Middle frontal gyrus (tissue), 1 donor: ENCODE results near the gene IRGC.

Experiments
- DNase-seq: peaks from one replicate; pipeline ENCODE4 v3.0.0-alpha.2; 2015; ENCODE audit warnings: low spot score; ENCODE audit errors: extremely low spot score

IRGC gene

DNA sequence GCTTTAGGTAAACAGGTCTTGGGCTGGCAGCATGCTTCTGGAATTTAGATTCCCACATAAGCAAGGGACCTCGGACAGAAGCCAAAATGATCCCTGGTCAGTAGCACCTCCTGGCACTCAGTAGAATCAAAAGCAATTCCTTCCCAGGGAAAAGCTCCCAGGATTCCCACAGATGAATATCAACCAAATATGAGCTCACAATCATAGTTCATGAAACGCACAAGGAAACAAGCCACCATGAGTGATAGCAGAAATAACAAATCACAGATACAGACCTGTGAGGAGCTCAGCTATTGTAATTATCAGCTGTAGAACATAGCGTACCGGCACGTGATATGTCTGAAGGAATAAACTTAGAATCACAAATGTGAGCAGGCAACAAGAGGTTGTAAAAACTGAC is 24.1 kb upstream of the IRGC start:
- no peak for DNase-seq

DNA sequence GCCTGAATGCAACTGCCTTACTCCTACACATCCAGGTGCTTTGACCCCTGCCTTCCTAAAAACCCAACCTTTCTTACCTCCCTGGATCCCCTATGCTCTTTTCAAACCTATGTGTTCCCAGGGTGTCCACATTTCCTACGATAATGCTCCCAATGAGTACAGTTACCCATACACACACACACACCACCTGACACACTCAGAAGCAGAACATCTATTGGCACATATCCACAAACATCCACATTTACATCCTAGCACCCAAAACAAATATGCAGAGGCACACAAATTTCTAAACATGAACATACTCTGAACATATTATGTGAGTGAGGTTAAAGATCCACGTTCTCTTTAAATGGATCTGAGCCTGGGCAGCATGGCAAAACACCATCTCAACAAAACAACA is 23.5 kb upstream of the IRGC start:
- no peak for DNase-seq

DNA sequence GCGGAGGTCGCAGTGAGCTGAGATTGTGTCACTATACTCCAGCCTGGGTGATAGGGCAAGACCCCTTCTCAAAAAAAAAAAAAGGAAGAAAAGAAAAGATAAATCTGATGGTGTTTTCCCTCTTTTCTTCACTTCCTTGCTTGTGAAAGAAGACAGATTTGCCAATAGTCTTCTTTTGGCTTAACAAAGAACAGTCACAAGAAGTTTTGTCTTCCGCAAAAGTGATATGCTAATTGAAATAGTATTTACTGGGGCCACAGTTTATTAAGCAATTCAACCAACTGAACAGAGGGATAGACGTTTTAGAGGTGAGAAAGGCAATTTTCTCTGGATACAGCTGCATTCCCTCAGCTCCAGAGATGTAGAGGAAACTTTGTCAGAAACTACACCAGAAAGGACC is 23.0 kb upstream of the IRGC start:
- DNase-seq, result no peak

- DNase-seq, result no peak
These were observed 21.3 kb upstream of the IRGC start for GRCh38 chr19:43694553-43694952.

GRCh38 chr19:43695985-43696704 is 19.7 kb upstream of the IRGC start:
- DNase-seq, result no peak

GRCh38 chr19:43697295-43697694 is 18.6 kb upstream of the IRGC start:
- no peak for DNase-seq

- DNase-seq, result no peak
These were observed 16.1 kb upstream of the IRGC start for GRCh38 chr19:43699506-43700394.

GRCh38 chr19:43700395-43701000 is 15.4 kb upstream of the IRGC start:
- no peak for DNase-seq

- no peak for DNase-seq
These were observed 11.7 kb upstream of the IRGC start for GRCh38 chr19:43704002-43704705.

DNA sequence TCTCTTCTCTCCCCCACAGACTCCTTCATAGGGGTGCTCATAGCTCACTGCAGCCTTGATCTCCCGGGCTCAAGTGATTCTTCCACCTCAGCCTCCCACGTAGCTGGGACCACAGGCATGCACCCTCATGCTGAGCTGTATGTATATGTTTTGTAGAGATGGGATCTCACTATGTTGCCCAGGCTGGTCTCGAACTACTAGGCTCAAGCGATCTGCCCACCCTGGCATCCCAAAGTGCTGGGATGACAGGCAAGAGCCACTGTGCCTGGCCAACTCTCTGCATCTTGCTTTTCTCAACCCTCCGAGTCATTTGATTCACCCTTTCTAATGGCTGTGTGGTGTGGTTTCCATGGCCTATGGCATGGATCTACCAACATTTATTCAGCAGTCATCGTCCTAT is 10.1 kb upstream of the IRGC start:
- no peak for DNase-seq

DNA sequence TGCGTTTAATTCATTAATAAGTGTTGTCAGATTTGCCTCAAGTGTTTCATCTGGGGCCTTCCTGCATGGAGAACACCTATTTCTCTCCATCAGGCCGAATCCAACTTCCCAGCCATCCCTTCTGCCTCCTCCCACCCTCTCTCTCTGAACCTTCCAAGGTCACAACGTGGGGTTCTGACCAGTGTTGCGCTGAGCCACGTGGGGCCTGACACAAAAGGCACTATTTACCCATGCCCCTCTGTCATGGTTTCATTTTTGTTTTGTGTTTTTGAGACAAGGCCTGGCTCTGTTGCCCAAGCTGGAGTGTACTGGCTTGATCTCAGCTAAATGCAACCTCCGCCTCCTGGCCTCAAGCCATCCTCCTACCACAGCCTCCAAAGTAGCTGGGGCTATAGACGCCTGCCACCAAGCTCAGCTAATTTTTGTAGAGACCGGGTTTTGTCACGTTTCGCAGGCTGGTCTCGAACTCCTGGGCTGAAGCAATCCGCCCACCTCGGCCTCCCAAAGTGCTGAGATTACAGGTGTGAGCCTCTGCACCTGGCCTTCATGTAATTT is 8.6 kb upstream of the IRGC start:
- DNase-seq, result no peak

GRCh38 chr19:43708716-43709115 is 7.2 kb upstream of the IRGC start:
- no peak for DNase-seq

- no peak for DNase-seq
These were observed 4.0 kb upstream of the IRGC start for GRCh38 chr19:43711751-43712355.

DNA sequence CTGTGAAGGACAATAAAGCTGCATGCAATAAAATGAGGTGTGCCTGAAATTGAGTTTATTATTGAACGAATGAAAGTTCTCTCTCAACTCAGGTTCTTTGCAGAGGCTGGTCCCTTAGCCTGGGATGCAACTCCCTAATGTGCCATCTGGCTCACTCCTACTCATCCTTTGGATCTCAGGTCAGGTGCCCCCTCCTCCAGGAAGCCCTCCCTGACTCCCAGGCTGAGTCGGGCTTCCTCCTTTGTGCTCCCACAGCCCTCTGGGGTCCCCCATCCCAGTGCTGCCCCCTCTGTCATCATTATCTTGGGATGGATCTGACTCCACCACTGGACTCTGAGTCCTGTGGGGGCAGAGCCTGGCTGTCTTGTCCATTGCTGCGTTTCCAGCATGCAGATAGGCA is 2.7 kb upstream of the IRGC start:
- DNase-seq, result no peak

- no peak for DNase-seq
These were observed 2.9 kb downstream of the IRGC start for GRCh38 chr19:43718627-43719377.

DNA sequence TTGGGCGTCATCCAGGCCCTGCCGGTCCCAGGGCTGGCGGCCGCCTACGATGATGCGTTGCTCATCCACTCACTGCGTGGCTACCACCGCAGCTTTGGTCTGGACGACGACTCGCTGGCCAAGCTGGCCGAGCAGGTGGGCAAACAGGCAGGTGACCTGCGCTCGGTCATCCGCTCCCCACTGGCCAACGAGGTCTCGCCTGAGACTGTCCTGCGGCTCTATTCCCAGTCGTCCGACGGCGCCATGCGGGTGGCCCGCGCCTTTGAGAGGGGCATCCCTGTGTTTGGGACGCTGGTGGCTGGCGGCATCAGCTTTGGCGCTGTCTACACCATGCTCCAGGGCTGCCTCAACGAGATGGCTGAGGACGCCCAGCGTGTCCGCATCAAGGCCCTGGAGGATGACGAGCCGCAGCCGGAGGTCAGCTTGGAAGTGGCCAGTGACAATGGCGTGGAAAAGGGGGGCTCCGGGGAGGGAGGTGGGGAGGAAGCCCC is 3.5 kb downstream of the IRGC start:
- DNase-seq, result no peak

DNA sequence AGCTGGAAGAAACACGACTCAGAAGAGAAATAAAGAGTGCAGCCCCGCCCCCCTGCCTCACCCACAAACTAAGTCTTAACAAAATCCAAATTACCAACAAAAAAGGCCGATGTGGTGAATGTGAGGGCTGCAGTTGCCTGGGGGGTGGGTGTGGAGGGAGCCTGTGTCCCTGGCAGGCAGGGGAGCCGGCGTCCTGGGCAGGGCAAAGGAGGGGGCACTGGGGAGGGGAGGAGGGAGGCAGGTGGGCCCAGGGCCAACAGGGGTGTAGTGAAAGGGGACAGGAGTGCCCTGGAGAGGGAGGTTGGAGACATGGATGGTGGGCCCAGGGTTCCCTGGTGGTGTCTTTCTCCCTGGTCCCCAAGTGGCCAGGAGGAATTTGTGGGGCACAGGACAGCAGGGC is 4.0 kb downstream of the IRGC start:
- no peak for DNase-seq

DNA sequence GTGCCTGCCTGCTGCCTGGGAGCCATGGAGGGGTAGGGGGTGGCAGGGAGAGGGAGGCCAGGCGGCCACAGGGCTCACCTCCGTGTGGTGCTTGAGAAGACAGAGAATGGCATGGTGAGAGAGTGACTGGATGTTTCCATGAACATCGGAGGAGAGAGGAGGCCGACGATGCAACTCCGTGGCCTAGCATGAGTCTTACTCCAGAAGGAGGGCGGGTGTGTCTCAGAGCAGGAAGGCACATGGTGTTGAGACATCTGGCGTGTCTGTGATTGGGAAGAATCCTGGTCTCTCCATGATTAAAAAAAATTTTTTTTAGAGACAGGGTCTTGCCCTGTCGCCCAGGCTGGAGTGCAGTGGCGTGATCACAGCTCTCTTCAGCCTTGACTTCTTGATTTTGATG is 5.1 kb downstream of the IRGC start:
- DNase-seq, result no peak

DNA sequence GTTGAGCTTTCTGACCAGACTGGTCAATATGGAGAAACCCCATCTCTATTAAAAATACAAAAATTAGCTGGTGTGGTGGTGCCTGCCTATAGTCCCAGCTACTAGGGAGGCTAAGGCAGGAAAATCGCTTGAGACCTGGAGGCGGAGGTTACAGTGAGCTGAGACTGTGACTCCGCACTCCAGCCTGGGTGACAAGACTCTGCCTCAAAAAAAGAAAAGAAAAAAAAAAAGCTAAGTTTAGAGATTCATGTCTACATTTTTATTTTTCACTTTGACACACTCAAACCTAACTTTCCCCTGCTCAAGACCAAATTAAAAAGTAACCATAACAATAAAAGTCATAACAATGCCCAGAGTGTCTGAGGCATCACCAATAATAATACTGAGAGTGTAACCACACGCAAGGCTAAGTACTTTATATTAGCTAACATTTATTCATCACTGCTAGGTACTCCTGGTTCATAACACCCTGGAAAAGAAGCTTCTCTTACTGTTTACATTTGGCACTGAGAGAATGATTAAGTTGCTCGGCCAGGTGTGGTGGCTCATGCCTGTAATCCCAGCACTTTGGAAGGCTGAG is 5.7 kb downstream of the IRGC start:
- no peak for DNase-seq

DNA sequence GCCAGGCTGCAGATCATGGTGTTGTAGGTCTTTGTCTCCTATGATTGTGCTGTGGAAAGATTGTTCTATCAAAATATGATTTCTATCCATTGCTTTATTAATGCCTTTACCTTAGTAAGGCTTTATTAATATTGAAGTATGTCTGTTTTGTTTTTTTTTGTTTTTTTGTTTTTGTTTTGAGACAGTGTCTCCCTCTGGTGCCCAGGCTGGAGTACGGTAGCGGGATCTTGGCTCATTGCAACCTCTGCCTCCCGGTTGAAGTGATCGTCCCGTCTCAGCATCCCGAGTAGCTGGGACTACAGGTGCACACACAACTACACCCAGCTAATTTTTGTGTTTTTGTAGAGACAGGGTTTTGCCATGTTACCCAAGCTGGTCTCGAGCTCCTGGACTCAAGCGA is 7.7 kb downstream of the IRGC start:
- DNase-seq, result no peak
